Measurements from ENCODE around the gene TROAP.
"Not testable (repeated sequence)": the region's sequence is repeated elsewhere in the genome, so short reads cannot be mapped to it uniquely, and the experiment has no call there.

The TROAP gene

GRCh38 chr12:49304161-49304560 lies 18.9 kb upstream of the TROAP start:
- peak; percentile 31 for DNase-seq (ENCODE audit: low read depth)
- no peak for TF ChIP-seq CTCF (IDR thresholded peaks at IDR 0.05; ENCODE audit: control insufficient read depth, insufficient read depth, low read depth, low read length, missing control alignments)
- H3K4me3 ChIP-seq (ENCODE audit: control insufficient read depth, low read depth, low read length): no peak overlapping the region

GRCh38 chr12:49305762-49306510 lies 17.1 kb upstream of the TROAP start:
- DNase-seq (ENCODE audit: low read depth): no peak
- H3K4me3 ChIP-seq (ENCODE audit: control insufficient read depth, low read depth, low read length): no peak overlapping the region
- TF ChIP-seq CTCF (IDR thresholded peaks at IDR 0.05; ENCODE audit: control insufficient read depth, insufficient read depth, low read depth, low read length, missing control alignments): no peak

GRCh38 chr12:49309386-49309785 lies 13.7 kb upstream of the TROAP start:
- H3K4me3 ChIP-seq (ENCODE audit: control insufficient read depth, low read depth, low read length): no peak overlapping the region
- no peak for DNase-seq (ENCODE audit: low read depth)
- no peak for TF ChIP-seq CTCF (IDR thresholded peaks at IDR 0.05; ENCODE audit: control insufficient read depth, insufficient read depth, low read depth, low read length, missing control alignments)

GRCh38 chr12:49310451-49311000 lies 12.5 kb upstream of the TROAP start:
- H3K4me3 ChIP-seq (ENCODE audit: control insufficient read depth, low read depth, low read length); DNase-seq (ENCODE audit: low read depth): not testable (repeated sequence)

- H3K4me3 ChIP-seq (ENCODE audit: control insufficient read depth, low read depth, low read length): no peak overlapping the region
- TF ChIP-seq CTCF (IDR thresholded peaks at IDR 0.05; ENCODE audit: control insufficient read depth, insufficient read depth, low read depth, low read length, missing control alignments): no peak
- no peak for DNase-seq (ENCODE audit: low read depth)
Measured at GRCh38 chr12:49314811-49315210, 8.2 kb upstream of the TROAP start.

GRCh38 chr12:49317118-49317517 lies 5.9 kb upstream of the TROAP start:
- H3K4me3 ChIP-seq (ENCODE audit: control insufficient read depth, low read depth, low read length); DNase-seq (ENCODE audit: low read depth): not testable (repeated sequence)

GRCh38 chr12:49320411-49321103 lies 2.5 kb upstream of the TROAP start:
- H3K4me3 ChIP-seq (ENCODE audit: control insufficient read depth, low read depth, low read length); DNase-seq (ENCODE audit: low read depth): not testable (repeated sequence)

- H3K4me3 ChIP-seq (ENCODE audit: control insufficient read depth, low read depth, low read length): peak overlapping the region; percentile 79
- no peak for DNase-seq (ENCODE audit: low read depth)
- no peak for TF ChIP-seq CTCF (IDR thresholded peaks at IDR 0.05; ENCODE audit: control insufficient read depth, insufficient read depth, low read depth, low read length, missing control alignments)
Measured at GRCh38 chr12:49322367-49322707, 718 bp upstream of the TROAP start.

All from AG09309 (cell line).